Posterior cingulate gyrus (tissue), 11 donors: ENCODE measurements around the gene CDH9.
A peak's percentile ranks its signal among the peaks of the same experiment; 100 is the strongest.

Experiments
- DNase-seq, 10 donors: peaks; one replicate each; pipeline versions ENCODE4 v3.0.0 to v3.0.0-alpha.2; 2020 to 2021; ENCODE audit warnings: mixed read lengths in 3 of 10
- intact Hi-C: fragments of 100-400 bp; cut with DNase I; formaldehyde crosslinking; loops from one replicate; pipeline ENCODE4 v1.15.1; 2023

The CDH9 gene

GRCh38 chr5:27038476-27038875 lies at the start of gene CDH9:
TSS of gene CDH9 (minus strand) at chr5:27038586. CDS start at chr5:26988333, 50,253 bp downstream.
- DNase-seq = peak in 7 of 10 donors; percentile 14 to 89 (median 30)

GRCh38 chr5:27087747-27088146 lies 49.4 kb upstream of the CDH9 start:
- intact Hi-C loops = no loop called here
- no peak for DNase-seq

More at GRCh38 chr5:27038476-27038875, at the start of gene CDH9:
- intact Hi-C loops = no loop called here

GRCh38 chr5:27083449-27084415 lies 45.3 kb upstream of the CDH9 start:
- no peak for DNase-seq
- intact Hi-C loops = no loop called here

GRCh38 chr5:27080147-27080546 lies 41.8 kb upstream of the CDH9 start:
- intact Hi-C loops = no loop called here
- DNase-seq = peak in 2 of 10 donors; percentile 32 to 49

- no peak for DNase-seq
- intact Hi-C loops = no loop called here
Observed at GRCh38 chr5:27062451-27062850, 24.1 kb upstream of the CDH9 start.

- DNase-seq = no peak
- intact Hi-C loops = no loop called here
Observed at GRCh38 chr5:27048510-27048909, 10.1 kb upstream of the CDH9 start.

- intact Hi-C loops = no loop called here
- DNase-seq = no peak
Observed at GRCh38 chr5:27041372-27041771, 3.0 kb upstream of the CDH9 start.

- DNase-seq = no peak
- intact Hi-C loops = no loop called here
Observed at GRCh38 chr5:27034565-27034964, 3.8 kb downstream of the CDH9 start.

GRCh38 chr5:27026801-27027200 lies 11.6 kb downstream of the CDH9 start:
- DNase-seq = no peak
- intact Hi-C loops = no loop called here

GRCh38 chr5:27026063-27026462 lies 12.3 kb downstream of the CDH9 start:
- DNase-seq = no peak
- intact Hi-C loops = no loop called here

GRCh38 chr5:27021471-27021870 lies 16.9 kb downstream of the CDH9 start:
- intact Hi-C loops = no loop called here
- no peak for DNase-seq

GRCh38 chr5:27020973-27021372 lies 17.4 kb downstream of the CDH9 start:
- no peak for DNase-seq
- intact Hi-C loops = no loop called here

- intact Hi-C loops = no loop called here
- DNase-seq = no peak
Observed at GRCh38 chr5:27015758-27016157, 22.6 kb downstream of the CDH9 start.

- no peak for DNase-seq
- intact Hi-C loops = no loop called here
Observed at GRCh38 chr5:27011274-27011673, 27.1 kb downstream of the CDH9 start.

- intact Hi-C loops = no loop called here
- DNase-seq = no peak
Observed at GRCh38 chr5:27010646-27011045, 27.7 kb downstream of the CDH9 start.

GRCh38 chr5:27009540-27009915 lies 28.9 kb downstream of the CDH9 start:
- no peak for DNase-seq
- intact Hi-C loops = no loop called here

- intact Hi-C loops = no loop called here
- DNase-seq = no peak
Observed at GRCh38 chr5:27008604-27009539, 29.5 kb downstream of the CDH9 start.

GRCh38 chr5:27007121-27007520 lies 31.3 kb downstream of the CDH9 start:
- DNase-seq = peak in 1 of 10 donors; percentile 21
- intact Hi-C loops = no loop called here

- no peak for DNase-seq
- intact Hi-C loops = no loop called here
Observed at GRCh38 chr5:26986985-26987384, 51.4 kb downstream of the CDH9 start.

GRCh38 chr5:26981750-26982149 lies 56.6 kb downstream of the CDH9 start:
- no peak for DNase-seq
- intact Hi-C loops = no loop called here

GRCh38 chr5:26959290-26959689 lies 79.1 kb downstream of the CDH9 start:
- intact Hi-C loops = no loop called here
- no peak for DNase-seq
